ENCODE measurements around the gene DYNC2LI1.
"Not testable (repeated sequence)": the region's sequence is repeated elsewhere in the genome, so short reads cannot be mapped to it uniquely, and the experiment has no call there.

DYNC2LI1 gene

GRCh38 chr2:43773876-43774613 lies at the start of gene DYNC2LI1:
Gene DYNC2LI1, plus strand, starts transcription at chr2:43774039. Its CDS starts 100 bp downstream, at chr2:43774139.
- peak; percentile 88 for DNase-seq (ENCODE audit: low spot score)

GRCh38 chr2:43724728-43725526 lies 48.9 kb upstream of the DYNC2LI1 start:
- no peak for DNase-seq (ENCODE audit: low spot score)

- no peak for DNase-seq (ENCODE audit: low spot score)
Observed at GRCh38 chr2:43725711-43726246, 48.1 kb upstream of the DYNC2LI1 start.

- not testable (repeated sequence) for DNase-seq (ENCODE audit: low spot score)
Observed at GRCh38 chr2:43726961-43727633, 46.7 kb upstream of the DYNC2LI1 start.

GRCh38 chr2:43727634-43728014 lies 46.2 kb upstream of the DYNC2LI1 start:
- DNase-seq (ENCODE audit: low spot score): no peak

GRCh38 chr2:43729491-43730174 lies 44.2 kb upstream of the DYNC2LI1 start:
- DNase-seq (ENCODE audit: low spot score): no peak

- DNase-seq (ENCODE audit: low spot score): no peak
Observed at GRCh38 chr2:43731211-43731610, 42.6 kb upstream of the DYNC2LI1 start.

- DNase-seq (ENCODE audit: low spot score): no peak
Observed at GRCh38 chr2:43736637-43737036, 37.2 kb upstream of the DYNC2LI1 start.

- DNase-seq (ENCODE audit: low spot score): no peak
Observed at GRCh38 chr2:43737097-43737854, 36.6 kb upstream of the DYNC2LI1 start.

- no peak for DNase-seq (ENCODE audit: low spot score)
Observed at GRCh38 chr2:43737855-43738254, 36.0 kb upstream of the DYNC2LI1 start.

- DNase-seq (ENCODE audit: low spot score): no peak
Observed at GRCh38 chr2:43738257-43738656, 35.6 kb upstream of the DYNC2LI1 start.

GRCh38 chr2:43743706-43744105 lies 30.1 kb upstream of the DYNC2LI1 start:
- no peak for DNase-seq (ENCODE audit: low spot score)

GRCh38 chr2:43745457-43745856 lies 28.4 kb upstream of the DYNC2LI1 start:
- DNase-seq (ENCODE audit: low spot score): no peak

GRCh38 chr2:43748333-43748732 lies 25.5 kb upstream of the DYNC2LI1 start:
- DNase-seq (ENCODE audit: low spot score): no peak

GRCh38 chr2:43749583-43749982 lies 24.3 kb upstream of the DYNC2LI1 start:
- DNase-seq (ENCODE audit: low spot score): no peak

GRCh38 chr2:43751476-43751990 lies 22.3 kb upstream of the DYNC2LI1 start:
- DNase-seq (ENCODE audit: low spot score): no peak

- DNase-seq (ENCODE audit: low spot score): no peak
Observed at GRCh38 chr2:43752302-43752701, 21.5 kb upstream of the DYNC2LI1 start.

- DNase-seq (ENCODE audit: low spot score): no peak
Observed at GRCh38 chr2:43754180-43754579, 19.7 kb upstream of the DYNC2LI1 start.

- DNase-seq (ENCODE audit: low spot score): no peak
Observed at GRCh38 chr2:43758739-43759138, 15.1 kb upstream of the DYNC2LI1 start.

GRCh38 chr2:43759195-43759594 lies 14.6 kb upstream of the DYNC2LI1 start:
- DNase-seq (ENCODE audit: low spot score): no peak

- peak; percentile 61 for DNase-seq (ENCODE audit: low spot score)
Observed at GRCh38 chr2:43762286-43762685, 11.6 kb upstream of the DYNC2LI1 start.
